Measurements from ENCODE around the gene DSE.

- TF ChIP-seq POLR2AphosphoS5 (IDR thresholded peaks at IDR 0.05; ENCODE audit: low read depth, low read length), result no peak
- no peak for TF ChIP-seq POLR2A (IDR thresholded peaks at IDR 0.05; ENCODE audit: low read depth, low read length)
- TF ChIP-seq PAX5 (IDR thresholded peaks at IDR 0.05; ENCODE audit: insufficient read depth, low read length, severe bottlenecking), result no peak
Observed at GRCh38 chr6:116329156-116329555, 41.6 kb upstream of the DSE start.
